MCF 10A (cell line): ENCODE measurements around the gene TMEM184C. TPM values are rescaled to one million over a fixed set of nuclear protein-coding genes. Genes with fewer than 3 reads are reported as not detected.

ENCODE experiments used
- BruUV-seq: library from RNA; stranded (reverse); fragments of 400-500 nt; replicated peaks from 2 replicates; lab custom pipeline; 2021; lab: Mats Ljungman, UMichigan
- CTCF ChIA-PET: fragments of 300-600 bp; sonication (Branson Sonifier 250); formaldehyde crosslinking; extraction: SDS; loops from one replicate; lab custom pipeline; 2021; ENCODE audit warnings: antibody characterized with exemption, inconsistent platforms; lab: Yijun Ruan, JAX
- POLR2A ChIA-PET: fragments of 300-600, 350-650 bp; sonication (Branson Sonifier 250); formaldehyde crosslinking; extraction: SDS; loops from one replicate; lab custom pipeline; 2020; ENCODE audit warnings: antibody characterized with exemption, inconsistent platforms; lab: Yijun Ruan, JAX
- DNase-seq: peaks from one replicate; pipeline ENCODE4 v3.0.0-alpha.2; 2018; ENCODE audit not compliant: unreplicated experiment
- H3K27ac Mint-ChIP-seq: one replicate; pipeline ENCODE4 v1.8.0; 2022; ENCODE audit warnings: mild to moderate bottlenecking, low read depth, mixed read lengths; ENCODE audit not compliant: unreplicated experiment
- H3K27me3 Mint-ChIP-seq: one replicate; pipeline ENCODE4 v1.8.0; 2022; ENCODE audit warnings: mixed read lengths; ENCODE audit not compliant: insufficient read depth, unreplicated experiment
- H3K36me3 Mint-ChIP-seq: one replicate; pipeline ENCODE4 v1.8.0; 2022; ENCODE audit warnings: mild to moderate bottlenecking, moderate library complexity, mixed read lengths; ENCODE audit not compliant: insufficient read depth, unreplicated experiment
- H3K4me1 Mint-ChIP-seq: one replicate; pipeline ENCODE4 v1.8.0; 2022; ENCODE audit warnings: mixed read lengths; ENCODE audit not compliant: insufficient read depth, unreplicated experiment
- H3K4me3 Mint-ChIP-seq: one replicate; pipeline ENCODE4 v1.8.0; 2022; ENCODE audit warnings: mild to moderate bottlenecking, moderate library complexity, mixed read lengths; ENCODE audit not compliant: unreplicated experiment
- H3K9me3 Mint-ChIP-seq: one replicate; pipeline ENCODE4 v1.8.0; 2022; ENCODE audit warnings: mixed read lengths; ENCODE audit not compliant: unreplicated experiment
- CTCF ChIP-seq: fragments of 200-600 bp; IDR thresholded peaks from one replicate; pipeline ENCODE4 v1.8.0; 2022; ENCODE audit warnings: antibody characterized with exemption, mild to moderate bottlenecking; ENCODE audit not compliant: unreplicated experiment
- intact Hi-C: fragments of 100-400 bp; cut with micrococcal nuclease; formaldehyde crosslinking; loops from 2 replicates; pipeline ENCODE4 v1.14.1; 2022
- total RNA-seq: library from RNA; stranded (reverse); gene quantifications from 2 replicates; pipeline ENCODE4 v1.2.3, GENCODE V29; 2022

Gene TMEM184C
- total RNA-seq, 1 experiment from 2014 or later: 33.9 TPM

GRCh38 chr4:147626903-147627302 lies 9.7 kb downstream of the TMEM184C start:
- peaks cover 88% of the 10 kb centered on the region for H3K36me3 Mint-ChIP-seq
- CTCF ChIA-PET: no interaction called here
- no peak overlapping the region for H3K4me3 Mint-ChIP-seq
- no peaks in the 10 kb centered on the region for H3K4me1 Mint-ChIP-seq
- no peak overlapping the region for H3K27ac Mint-ChIP-seq
- no peak for TF ChIP-seq CTCF
- POLR2A ChIA-PET: interaction anchor here (0.7 kb wide), 1 partner anchor 10 kb away, joined by 5 read pairs; the partner anchor contains the start of gene TMEM184C
- intact Hi-C loops: no loop called here
- no peaks in the 10 kb centered on the region for H3K9me3 Mint-ChIP-seq
- H3K27me3 Mint-ChIP-seq: no peaks in the 10 kb centered on the region
- BruUV-seq: no TSS peak
- DNase-seq: no peak

- TF ChIP-seq CTCF: no peak
- Mint-ChIP-seq H3K4me3 (no peak overlapping the region), H3K9me3 (no peaks in the 10 kb centered on the region), H3K36me3 (peaks cover 90% of the 10 kb centered on the region), H3K4me1 (no peaks in the 10 kb centered on the region), H3K27me3 (no peaks in the 10 kb centered on the region), H3K27ac (no peak overlapping the region)
- intact Hi-C loops: no loop called here
- ChIA-PET CTCF (interaction anchor here (0.6 kb wide), 1 partner anchor 21 kb away, joined by 3 read pairs; no protein-coding TSS in a partner anchor), POLR2A (interaction anchor here (1.7 to 3.6 kb wide), 3 partner anchors 11 to 56 kb away, joined by 4 to 31 read pairs (median 8); partner anchors contain the start of genes PRMT9 and TMEM184C)
- BruUV-seq: no TSS peak
- no peak for DNase-seq
Observed at GRCh38 chr4:147628415-147628814, 11.2 kb downstream of the TMEM184C start.

- no peak for TF ChIP-seq CTCF
- Mint-ChIP-seq H3K4me3 (no peak overlapping the region), H3K9me3 (no peaks in the 10 kb centered on the region), H3K27ac (no peak overlapping the region), H3K36me3 (peaks cover 94% of the 10 kb centered on the region), H3K4me1 (no peaks in the 10 kb centered on the region), H3K27me3 (no peaks in the 10 kb centered on the region)
- no TSS peak for BruUV-seq
- DNase-seq: no peak
- intact Hi-C loops: no loop called here
- ChIA-PET CTCF (interaction anchor here (1.0 to 2.1 kb wide), 3 partner anchors 30 to 237 kb away, joined by 3 to 6 read pairs (median 5); no protein-coding TSS in a partner anchor), POLR2A (interaction anchor here (1.0 to 3.6 kb wide), 5 partner anchors 9 to 103 kb away, joined by 3 to 31 read pairs (median 4); partner anchors contain the start of genes PRMT9 and TMEM184C)
Observed at GRCh38 chr4:147629783-147630730, 12.9 kb downstream of the TMEM184C start.

GRCh38 chr4:147633113-147633512 lies 15.9 kb downstream of the TMEM184C start:
- no peak for DNase-seq
- Mint-ChIP-seq H3K27me3 (no peaks in the 10 kb centered on the region), H3K9me3 (no peaks in the 10 kb centered on the region), H3K27ac (peak overlapping the region; percentile 66), H3K4me3 (no peak overlapping the region), H3K36me3 (peaks cover 91% of the 10 kb centered on the region), H3K4me1 (no peaks in the 10 kb centered on the region)
- ChIA-PET CTCF (interaction anchor here (1.2 kb wide), 1 partner anchor 35 kb away, joined by 5 read pairs; no protein-coding TSS in a partner anchor), POLR2A (interaction anchor here (1.0 to 3.0 kb wide), 2 partner anchors 15 to 18 kb away, joined by 3 to 14 read pairs; partner anchors contain the start of gene TMEM184C)
- no TSS peak for BruUV-seq
- no peak for TF ChIP-seq CTCF
- intact Hi-C loops: no loop called here
